ENCODE results near the gene MSLN.

The MSLN gene

DNA sequence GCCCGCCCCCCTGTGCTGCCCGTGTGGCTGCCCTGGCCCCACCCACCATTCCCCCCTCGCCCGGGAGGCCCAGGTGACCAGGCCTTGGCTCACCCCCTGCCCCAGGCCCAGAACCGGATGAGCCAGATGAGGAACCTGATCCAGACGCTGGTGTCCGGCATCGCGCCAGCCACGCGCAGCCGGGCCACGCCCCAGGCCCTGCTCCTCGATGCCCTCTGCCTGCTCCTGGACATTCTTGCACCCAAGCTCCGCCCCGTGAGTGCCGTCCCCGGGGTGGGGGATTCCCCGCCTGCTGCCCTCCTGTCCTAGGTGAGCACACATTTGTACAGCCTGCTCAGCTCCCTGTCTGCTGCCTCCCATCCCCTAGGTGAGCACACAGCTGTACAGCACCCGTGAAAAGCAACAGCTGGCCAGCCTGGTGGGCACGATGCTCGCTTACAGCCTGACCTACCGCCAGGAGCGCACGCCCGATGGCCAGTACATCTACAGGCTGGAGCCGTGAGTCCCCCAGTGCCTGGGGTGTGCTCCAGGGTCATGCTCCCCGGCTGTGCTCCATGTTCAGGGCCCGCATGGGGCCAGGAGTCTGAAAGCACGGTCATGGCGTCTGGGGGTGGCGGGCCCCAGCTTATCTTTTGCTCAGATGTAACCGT, 35.2 kb downstream of the MSLN start:
- peaks cover 25% of the 10 kb centered on the region for H3K36me3 ChIP-seq (replicated peaks; ENCODE audit: low read depth, low read length)
- no peak overlapping the region for H3K4me2 ChIP-seq (ENCODE audit: low read length)
- no peak overlapping the region for H3K27ac ChIP-seq (ENCODE audit: low read length)

DNA sequence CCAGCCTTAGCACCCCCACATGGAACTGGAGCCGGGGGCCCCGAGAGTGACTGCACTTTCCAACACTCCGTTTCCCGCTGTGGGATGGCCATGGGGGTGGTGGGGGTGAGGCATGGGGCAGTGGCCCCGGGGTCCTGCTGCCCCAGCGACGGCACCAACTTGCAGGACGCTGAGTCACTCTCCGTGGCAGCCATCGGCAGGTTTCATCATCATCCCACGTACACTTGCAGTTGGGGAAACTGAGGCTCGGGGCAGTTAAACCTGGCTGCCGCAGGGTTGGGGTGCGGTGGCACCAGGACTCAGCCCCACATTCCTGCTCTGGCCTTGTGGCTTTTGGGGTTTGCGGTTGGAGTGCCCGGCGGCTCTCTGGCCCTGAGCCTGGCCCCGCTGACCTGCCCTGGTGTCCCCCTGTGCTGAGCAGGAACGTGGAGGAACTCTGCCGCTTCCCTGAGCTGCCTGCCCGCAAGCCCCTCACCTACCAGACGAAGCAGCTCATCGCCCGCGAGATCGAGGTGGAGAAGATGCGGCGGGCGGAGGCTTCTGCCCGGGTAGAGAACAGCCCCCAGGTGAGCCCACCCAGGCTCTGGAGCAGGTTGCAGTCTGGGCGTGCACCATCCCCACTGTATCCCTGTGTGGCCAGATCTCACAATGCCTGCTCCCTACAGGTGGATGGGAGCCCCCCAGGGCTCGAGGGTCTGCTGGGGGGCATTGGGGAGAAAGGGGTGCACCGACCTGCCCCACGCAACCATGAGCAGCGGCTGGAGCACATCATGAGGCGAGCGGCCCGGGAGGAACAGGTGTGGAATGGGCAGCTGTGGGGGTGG, 36.0 kb downstream of the MSLN start:
- Histone ChIP-seq H3K4me2 (ENCODE audit: low read length) (no peak overlapping the region), H3K4me3 (ENCODE audit: low read length) (no peak overlapping the region), H3K79me2 (ENCODE audit: low read length) (no peaks in the 10 kb centered on the region), H2AFZ (ENCODE audit: low read depth, low read length) (no peak overlapping the region), H3K9me3 (ENCODE audit: insufficient read depth, low read length) (no peaks in the 10 kb centered on the region), H3K27ac (ENCODE audit: low read length) (no peak overlapping the region), H3K4me1 (ENCODE audit: low read length) (peaks cover 4% of the 10 kb centered on the region; the same call in 1 of the 2 replicates), H3K36me3 (replicated peaks; ENCODE audit: low read depth, low read length) (peaks cover 19% of the 10 kb centered on the region), H4K20me1 (ENCODE audit: insufficient read depth, low read length) (no peaks in the 10 kb centered on the region), H3K27me3 (ENCODE audit: low read depth, low read length) (peaks cover 8% of the 10 kb centered on the region), H3K9ac (ENCODE audit: low read length) (no peak overlapping the region)
- TF ChIP-seq, protein P1, sequence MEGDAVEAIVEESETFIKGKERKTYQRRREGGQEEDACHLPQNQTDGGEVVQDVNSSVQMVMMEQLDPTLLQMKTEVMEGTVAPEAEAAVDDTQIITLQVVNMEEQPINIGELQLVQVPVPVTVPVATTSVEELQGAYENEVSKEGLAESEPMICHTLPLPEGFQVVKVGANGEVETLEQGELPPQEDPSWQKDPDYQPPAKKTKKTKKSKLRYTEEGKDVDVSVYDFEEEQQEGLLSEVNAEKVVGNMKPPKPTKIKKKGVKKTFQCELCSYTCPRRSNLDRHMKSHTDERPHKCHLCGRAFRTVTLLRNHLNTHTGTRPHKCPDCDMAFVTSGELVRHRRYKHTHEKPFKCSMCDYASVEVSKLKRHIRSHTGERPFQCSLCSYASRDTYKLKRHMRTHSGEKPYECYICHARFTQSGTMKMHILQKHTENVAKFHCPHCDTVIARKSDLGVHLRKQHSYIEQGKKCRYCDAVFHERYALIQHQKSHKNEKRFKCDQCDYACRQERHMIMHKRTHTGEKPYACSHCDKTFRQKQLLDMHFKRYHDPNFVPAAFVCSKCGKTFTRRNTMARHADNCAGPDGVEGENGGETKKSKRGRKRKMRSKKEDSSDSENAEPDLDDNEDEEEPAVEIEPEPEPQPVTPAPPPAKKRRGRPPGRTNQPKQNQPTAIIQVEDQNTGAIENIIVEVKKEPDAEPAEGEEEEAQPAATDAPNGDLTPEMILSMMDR (IDR thresholded peaks at IDR 0.05; ENCODE audit: low read depth, low read length) = no peak
- TF ChIP-seq EZH2phosphoT487 (IDR thresholded peaks at IDR 0.05; ENCODE audit: low read depth) = no peak

More for the DNA sequence above, 35.2 kb downstream of the MSLN start:
- Histone ChIP-seq H3K9ac (ENCODE audit: low read length) (no peak overlapping the region), H4K20me1 (ENCODE audit: insufficient read depth, low read length) (no peaks in the 10 kb centered on the region), H3K4me1 (ENCODE audit: low read length) (peaks cover 4% of the 10 kb centered on the region; the same call in 1 of the 2 replicates), H3K27me3 (ENCODE audit: low read depth, low read length) (peaks cover under 1% of the 10 kb centered on the region; the same call in 1 of the 2 replicates), H3K79me2 (ENCODE audit: low read length) (no peaks in the 10 kb centered on the region), H2AFZ (ENCODE audit: low read depth, low read length) (no peak overlapping the region), H3K9me3 (ENCODE audit: insufficient read depth, low read length) (no peaks in the 10 kb centered on the region), H3K4me3 (ENCODE audit: low read length) (no peak overlapping the region)
- TF ChIP-seq, protein P1 (IDR thresholded peaks at IDR 0.05; ENCODE audit: low read depth, low read length) = no peak
- TF ChIP-seq EZH2phosphoT487 (IDR thresholded peaks at IDR 0.05; ENCODE audit: low read depth) = no peak

DNA sequence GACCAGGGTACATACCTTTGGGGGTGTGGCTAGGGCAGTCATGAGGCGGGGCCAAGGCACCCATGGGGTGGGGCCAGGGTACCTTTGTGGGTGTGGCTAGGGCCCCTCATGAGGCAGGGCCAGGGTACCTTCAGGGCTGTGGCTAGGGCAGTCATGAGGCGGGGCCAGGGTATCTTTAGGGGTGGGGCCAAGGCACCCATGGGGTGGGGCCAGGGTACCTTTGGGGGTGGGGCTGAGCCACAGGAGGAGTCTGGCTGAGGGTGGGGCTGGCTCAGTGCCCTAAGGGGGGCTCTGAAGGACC, 36.5 kb downstream of the MSLN start:
- Histone ChIP-seq H4K20me1 (ENCODE audit: insufficient read depth, low read length) (no peaks in the 10 kb centered on the region), H3K27me3 (ENCODE audit: low read depth, low read length) (peaks cover 12% of the 10 kb centered on the region), H2AFZ (ENCODE audit: low read depth, low read length) (no peak overlapping the region), H3K4me2 (ENCODE audit: low read length) (no peak overlapping the region), H3K79me2 (ENCODE audit: low read length) (no peaks in the 10 kb centered on the region), H3K4me3 (ENCODE audit: low read length) (no peak overlapping the region), H3K9ac (ENCODE audit: low read length) (no peak overlapping the region), H3K36me3 (replicated peaks; ENCODE audit: low read depth, low read length) (peaks cover 18% of the 10 kb centered on the region), H3K27ac (ENCODE audit: low read length) (no peak overlapping the region), H3K4me1 (ENCODE audit: low read length) (peaks cover 4% of the 10 kb centered on the region; the same call in 1 of the 2 replicates), H3K9me3 (ENCODE audit: insufficient read depth, low read length) (no peaks in the 10 kb centered on the region)
- TF ChIP-seq, protein P1 (IDR thresholded peaks at IDR 0.05; ENCODE audit: low read depth, low read length) = no peak
- no peak for TF ChIP-seq EZH2phosphoT487 (IDR thresholded peaks at IDR 0.05; ENCODE audit: low read depth)

DNA sequence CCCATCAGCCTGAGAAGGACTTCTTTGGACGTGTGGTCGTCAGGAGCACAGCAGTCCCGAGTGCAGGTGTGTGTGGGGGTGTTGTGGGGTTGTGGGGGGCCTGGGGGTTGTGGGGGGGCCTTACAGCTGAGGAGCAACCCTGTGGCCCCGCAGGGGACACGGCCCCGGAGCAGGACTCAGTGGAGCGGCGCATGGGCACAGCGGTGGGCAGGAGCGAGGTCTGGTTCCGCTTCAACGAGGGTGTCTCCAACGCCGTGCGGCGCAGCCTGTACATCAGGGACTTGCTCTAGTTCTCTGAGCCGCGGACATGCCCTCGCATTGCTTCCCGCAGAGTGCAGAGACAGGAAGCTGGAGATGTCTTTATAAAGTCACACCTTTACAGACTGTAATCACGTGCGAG, 37.2 kb downstream of the MSLN start:
- Histone ChIP-seq H3K4me3 (ENCODE audit: low read length) (no peak overlapping the region), H4K20me1 (ENCODE audit: insufficient read depth, low read length) (no peaks in the 10 kb centered on the region)

More for the DNA sequence above, 37.2 kb downstream of the MSLN start:
- no peaks in the 10 kb centered on the region for H3K79me2 ChIP-seq (ENCODE audit: low read length)
- H3K27ac ChIP-seq (ENCODE audit: low read length) = no peak overlapping the region
- peaks cover 4% of the 10 kb centered on the region; the same call in 1 of the 2 replicates for H3K4me1 ChIP-seq (ENCODE audit: low read length)
- TF ChIP-seq EZH2phosphoT487 (IDR thresholded peaks at IDR 0.05; ENCODE audit: low read depth) = no peak
- TF ChIP-seq, protein P1 (IDR thresholded peaks at IDR 0.05; ENCODE audit: low read depth, low read length) = no peak
- no peaks in the 10 kb centered on the region for H3K9me3 ChIP-seq (ENCODE audit: insufficient read depth, low read length)
- H3K27me3 ChIP-seq (ENCODE audit: low read depth, low read length) = peaks cover 16% of the 10 kb centered on the region
- H3K9ac ChIP-seq (ENCODE audit: low read length) = no peak overlapping the region
- no peak overlapping the region for H3K4me2 ChIP-seq (ENCODE audit: low read length)
- H2AFZ ChIP-seq (ENCODE audit: low read depth, low read length) = no peak overlapping the region
- peaks cover 18% of the 10 kb centered on the region for H3K36me3 ChIP-seq (replicated peaks; ENCODE audit: low read depth, low read length)

All from OCI-LY3 (cell line).